Sigmoid colon (tissue), 4 donors: Measurements from ENCODE around the gene EXOC6B.

Source experiments
- POLR2AphosphoS5 ChIP-seq, 4 donors: sonication (generic); formaldehyde crosslinking; IDR thresholded peaks; one replicate each; pipeline ENCODE4 v1.6.1; 2017; ENCODE audit warnings: antibody characterized with exemption in 4 of 4
- TF ChIP-seq, protein P1 (sequence below), 4 experiments: fragments of 450-650 bp in 3 of 4; fragments of 200-600 bp in 1 of 4; IDR thresholded peaks; one replicate each; pipeline ENCODE4 v1.5.1; 2016 to 2019; ENCODE audit warnings: antibody characterized with exemption in 4 of 4, mild to moderate bottlenecking in 3 of 4, moderate library complexity in 2 of 4

DNA sequence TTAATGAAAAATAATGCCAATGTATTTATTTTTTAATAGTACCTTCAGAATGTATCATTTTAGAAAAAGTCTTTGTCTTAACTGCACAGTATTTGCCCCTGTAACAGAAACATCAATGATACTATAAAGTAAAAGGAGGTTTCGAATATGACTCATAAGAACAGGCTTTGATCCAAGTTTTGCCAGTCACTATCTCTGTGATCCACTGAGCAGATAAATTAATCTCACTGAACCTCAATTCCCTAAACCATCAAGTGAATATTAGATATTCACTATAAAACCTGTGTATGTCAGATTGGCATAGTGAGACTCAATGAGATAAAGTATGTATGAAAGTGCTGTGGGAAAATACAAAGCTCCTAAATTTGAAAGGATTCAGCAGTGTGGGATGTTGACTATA is 292.1 kb downstream of the EXOC6B start:
- no peak for TF ChIP-seq POLR2AphosphoS5 (IDR thresholded peaks at IDR 0.05)
- TF ChIP-seq, protein P1, sequence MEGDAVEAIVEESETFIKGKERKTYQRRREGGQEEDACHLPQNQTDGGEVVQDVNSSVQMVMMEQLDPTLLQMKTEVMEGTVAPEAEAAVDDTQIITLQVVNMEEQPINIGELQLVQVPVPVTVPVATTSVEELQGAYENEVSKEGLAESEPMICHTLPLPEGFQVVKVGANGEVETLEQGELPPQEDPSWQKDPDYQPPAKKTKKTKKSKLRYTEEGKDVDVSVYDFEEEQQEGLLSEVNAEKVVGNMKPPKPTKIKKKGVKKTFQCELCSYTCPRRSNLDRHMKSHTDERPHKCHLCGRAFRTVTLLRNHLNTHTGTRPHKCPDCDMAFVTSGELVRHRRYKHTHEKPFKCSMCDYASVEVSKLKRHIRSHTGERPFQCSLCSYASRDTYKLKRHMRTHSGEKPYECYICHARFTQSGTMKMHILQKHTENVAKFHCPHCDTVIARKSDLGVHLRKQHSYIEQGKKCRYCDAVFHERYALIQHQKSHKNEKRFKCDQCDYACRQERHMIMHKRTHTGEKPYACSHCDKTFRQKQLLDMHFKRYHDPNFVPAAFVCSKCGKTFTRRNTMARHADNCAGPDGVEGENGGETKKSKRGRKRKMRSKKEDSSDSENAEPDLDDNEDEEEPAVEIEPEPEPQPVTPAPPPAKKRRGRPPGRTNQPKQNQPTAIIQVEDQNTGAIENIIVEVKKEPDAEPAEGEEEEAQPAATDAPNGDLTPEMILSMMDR (IDR thresholded peaks at IDR 0.05) = no peak
